HG02970 (cell line): ENCODE data around the gene NCR2.
A peak's percentile ranks its signal among the peaks of the same experiment; 100 is the strongest.
"Not testable (repeated sequence)": the region's sequence is repeated elsewhere in the genome, so short reads cannot be mapped to it uniquely, and the experiment has no call there.

ENCODE experiments used
- ATAC-seq: cut with Tn5 transposase; IDR thresholded peaks from one replicate; pipeline ENCODE4 v1.9.1; 2021; ENCODE audit warnings: mild to moderate bottlenecking, moderate library complexity, moderate number of reproducible peaks; ENCODE audit not compliant: unreplicated experiment, low FRiP score

NCR2 gene, protein sequence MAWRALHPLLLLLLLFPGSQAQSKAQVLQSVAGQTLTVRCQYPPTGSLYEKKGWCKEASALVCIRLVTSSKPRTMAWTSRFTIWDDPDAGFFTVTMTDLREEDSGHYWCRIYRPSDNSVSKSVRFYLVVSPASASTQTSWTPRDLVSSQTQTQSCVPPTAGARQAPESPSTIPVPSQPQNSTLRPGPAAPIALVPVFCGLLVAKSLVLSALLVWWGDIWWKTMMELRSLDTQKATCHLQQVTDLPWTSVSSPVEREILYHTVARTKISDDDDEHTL

DNA sequence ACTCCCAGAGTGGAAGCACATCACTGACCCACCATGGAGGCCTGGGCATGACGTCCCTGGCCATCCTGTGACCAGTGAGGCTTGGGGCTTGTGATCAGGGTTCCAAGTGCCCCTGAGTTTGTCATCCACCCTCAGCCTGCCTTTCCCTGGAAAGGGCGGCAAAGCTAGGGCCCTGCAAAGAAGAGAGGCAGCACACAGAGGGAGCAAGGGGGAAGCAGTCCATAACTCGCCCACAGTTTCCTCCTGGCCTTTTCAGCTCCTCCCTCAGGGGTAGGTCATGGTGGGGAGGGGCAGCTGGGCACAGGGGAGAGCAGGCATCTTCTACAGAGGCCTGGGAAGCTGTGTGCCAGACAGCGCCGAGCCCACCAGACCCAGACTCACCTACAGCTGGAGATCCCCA is at the start of gene NCR2:
Gene NCR2, plus strand, starts transcription at position 313 of the 400 bp plus-strand sequence. CDS start 269 bp downstream, outside the sequence.
- ATAC-seq = no peak

DNA sequence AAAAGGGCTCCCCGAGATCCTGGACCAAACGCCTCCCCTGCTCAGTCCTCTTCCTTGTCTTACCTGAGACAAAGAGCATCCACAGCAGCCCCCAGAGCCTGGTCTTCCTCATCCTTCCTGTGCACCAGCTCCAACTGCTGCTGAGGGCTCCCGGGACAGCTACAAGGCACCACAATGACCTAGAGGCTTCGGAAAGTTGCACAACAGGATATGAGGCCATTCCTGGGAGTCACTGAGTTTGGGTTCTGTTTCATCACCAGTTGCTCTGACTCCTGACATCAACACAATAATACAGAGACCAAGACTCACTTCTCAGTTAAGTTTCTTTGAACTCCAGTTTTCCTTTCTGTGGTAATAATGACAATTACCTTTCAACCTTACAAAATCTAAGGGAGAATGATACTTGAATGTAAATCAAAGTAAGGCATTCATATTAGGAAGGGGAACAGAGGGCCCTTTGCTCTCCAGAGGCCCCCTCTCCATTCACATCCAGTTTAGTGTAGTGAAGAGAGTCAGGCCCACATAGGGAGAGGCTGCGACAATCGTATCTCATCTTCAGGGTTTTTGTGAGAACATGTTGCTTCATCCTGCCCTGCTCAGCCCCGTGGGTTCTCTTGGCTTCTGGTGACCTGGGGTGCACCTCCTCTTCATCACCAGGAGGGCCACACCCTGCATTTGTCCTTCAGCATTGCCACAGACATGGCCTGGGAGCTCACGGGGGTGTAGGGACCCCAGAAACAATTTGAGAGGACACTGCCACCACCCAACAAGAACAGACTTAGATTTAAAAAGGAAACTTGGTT is 48.7 kb upstream of the NCR2 start, which contains the start of gene TREM1:
Gene TREM1, minus strand, starts transcription at position 139 of the 803 bp plus-strand sequence. Its CDS starts 27 bp downstream, at position 112.
- no peak for ATAC-seq

DNA sequence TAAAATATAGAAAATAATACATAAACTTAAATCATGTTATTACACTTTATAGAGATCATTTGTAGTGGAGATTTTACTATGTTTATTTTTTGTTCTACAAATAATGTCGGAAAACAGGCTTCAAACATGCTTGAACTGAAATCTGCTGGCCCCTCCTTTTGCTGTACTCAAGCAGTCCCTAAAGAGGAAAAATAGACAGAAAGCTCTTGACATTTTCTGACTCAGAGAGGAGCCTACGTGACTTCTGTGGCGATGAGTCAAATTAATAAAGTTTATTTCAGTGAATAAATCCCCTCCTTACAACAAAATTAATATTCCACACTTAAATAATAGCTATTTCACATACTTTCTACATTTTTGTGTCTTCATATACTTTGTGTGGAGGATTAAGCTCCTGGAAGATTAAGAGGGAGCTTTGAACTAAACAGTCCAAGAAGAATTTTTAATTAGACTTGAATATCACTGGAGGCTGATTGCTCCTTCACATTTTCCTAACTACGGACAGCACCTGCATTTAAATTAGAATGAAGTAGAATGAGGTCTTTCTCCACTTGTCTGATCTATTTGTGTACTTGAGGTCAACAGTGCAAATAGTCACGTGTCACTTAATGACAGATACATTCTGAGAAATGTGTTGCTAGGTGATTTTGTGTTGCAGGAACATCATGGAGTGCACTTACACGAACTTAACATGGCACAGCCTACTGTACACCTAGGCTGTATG is 47.2 kb upstream of the NCR2 start:
- no peak for ATAC-seq

DNA sequence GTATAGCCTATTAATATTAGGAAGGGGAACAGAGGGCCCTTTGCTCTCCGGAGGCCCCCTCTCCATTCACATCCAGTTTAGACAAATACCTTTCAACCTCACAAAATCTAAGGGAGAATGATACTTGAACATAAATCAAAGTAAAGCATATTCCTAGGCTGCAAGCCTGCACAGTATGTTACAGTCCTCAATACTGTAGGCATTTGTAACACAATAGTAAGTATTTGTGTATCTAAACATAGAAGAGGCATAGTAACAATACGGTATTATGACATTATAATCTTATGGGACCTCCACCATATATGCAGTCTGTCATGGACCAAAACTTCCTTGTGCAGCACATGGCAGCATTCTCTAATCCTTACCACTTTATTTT is 46.7 kb upstream of the NCR2 start:
- no peak for ATAC-seq

DNA sequence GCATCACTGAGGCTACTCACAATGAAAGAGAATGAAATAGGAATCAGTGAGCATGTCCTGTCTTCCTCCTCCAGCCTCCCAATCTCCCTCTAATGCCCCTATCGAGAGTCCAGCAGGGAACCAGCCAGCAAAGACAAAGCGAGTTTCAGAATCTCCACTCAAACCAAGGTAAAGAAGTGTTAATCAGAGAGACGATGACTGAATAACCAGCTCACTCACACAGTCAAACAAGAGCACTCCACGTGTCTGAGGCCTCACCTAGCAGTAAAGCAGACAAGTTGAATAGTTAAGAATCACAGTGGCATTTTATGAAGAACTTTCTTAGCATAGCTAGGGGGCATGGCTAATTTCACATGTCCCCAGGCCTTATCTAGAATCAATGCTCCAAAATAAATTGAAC is 45.6 kb upstream of the NCR2 start:
- no peak for ATAC-seq

DNA sequence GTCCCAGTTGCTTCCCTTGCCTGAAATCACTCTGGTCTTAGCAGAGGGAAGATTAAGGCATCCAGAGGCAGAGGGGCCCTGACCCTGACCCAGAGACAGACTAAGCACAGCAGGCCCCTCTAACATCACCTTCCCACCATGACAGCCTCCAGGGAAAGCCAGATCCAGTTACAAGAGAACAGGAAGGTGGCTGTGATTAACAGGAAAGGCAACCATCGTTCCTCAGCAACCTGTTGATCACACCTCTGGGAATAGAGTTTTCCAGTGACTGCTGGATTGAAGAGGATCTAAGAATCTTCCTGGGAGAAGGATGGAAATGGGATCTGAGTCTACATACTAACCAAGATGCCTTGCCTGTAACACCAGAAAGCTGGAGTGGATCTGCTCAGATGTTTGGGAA is 43.7 kb upstream of the NCR2 start:
- ATAC-seq = no peak

DNA sequence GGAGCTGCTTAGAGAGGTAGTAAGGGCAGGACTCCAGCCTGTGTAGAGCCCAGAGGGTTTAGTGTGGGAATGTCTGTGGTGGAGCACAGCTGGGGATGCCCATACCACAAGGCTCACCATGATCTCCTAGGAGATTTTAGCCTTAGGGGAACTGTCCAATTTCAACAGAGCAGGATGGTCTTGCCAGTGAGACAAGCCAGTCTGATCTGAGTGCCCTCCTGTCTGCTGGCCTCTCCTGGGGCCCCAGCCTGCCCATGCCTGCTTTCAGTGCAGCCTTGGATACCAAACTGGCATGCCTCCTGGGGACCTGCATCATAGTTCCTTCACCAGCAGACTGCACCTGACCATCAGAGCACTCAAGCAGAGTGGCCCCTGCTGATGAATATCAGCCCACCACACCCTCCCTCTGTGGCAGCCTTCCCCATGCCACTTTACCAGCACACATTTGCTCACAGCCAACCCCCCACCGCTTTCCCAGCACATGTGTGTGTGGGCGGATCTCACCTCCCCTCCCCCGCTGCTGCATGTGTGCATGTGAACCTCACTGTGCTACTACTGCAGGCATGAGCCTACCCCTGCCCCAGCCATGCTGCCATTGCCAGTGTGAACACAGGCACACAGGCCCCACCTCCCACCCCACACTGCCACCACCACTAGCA is 41.1 kb upstream of the NCR2 start:
- ATAC-seq = no peak

DNA sequence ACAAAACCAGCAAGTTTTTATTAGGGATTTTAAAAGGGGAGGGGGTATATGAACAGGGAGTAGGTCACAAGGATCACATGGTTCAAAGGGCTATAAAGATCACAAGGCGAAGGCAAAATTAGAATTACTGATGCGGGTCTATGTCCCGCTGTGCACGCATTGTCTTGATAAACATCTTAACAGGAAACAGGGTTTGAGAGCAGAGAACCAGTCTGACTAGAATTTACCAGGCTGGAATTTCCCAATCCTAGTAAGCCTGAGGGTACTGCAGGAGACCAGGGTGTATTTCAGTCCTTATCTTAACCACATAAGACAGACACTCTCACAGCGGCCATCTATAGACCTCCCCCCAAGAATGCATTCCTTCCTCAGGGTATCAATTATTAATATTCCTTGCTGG is 38.2 kb upstream of the NCR2 start:
- ATAC-seq = not testable (repeated sequence)

DNA sequence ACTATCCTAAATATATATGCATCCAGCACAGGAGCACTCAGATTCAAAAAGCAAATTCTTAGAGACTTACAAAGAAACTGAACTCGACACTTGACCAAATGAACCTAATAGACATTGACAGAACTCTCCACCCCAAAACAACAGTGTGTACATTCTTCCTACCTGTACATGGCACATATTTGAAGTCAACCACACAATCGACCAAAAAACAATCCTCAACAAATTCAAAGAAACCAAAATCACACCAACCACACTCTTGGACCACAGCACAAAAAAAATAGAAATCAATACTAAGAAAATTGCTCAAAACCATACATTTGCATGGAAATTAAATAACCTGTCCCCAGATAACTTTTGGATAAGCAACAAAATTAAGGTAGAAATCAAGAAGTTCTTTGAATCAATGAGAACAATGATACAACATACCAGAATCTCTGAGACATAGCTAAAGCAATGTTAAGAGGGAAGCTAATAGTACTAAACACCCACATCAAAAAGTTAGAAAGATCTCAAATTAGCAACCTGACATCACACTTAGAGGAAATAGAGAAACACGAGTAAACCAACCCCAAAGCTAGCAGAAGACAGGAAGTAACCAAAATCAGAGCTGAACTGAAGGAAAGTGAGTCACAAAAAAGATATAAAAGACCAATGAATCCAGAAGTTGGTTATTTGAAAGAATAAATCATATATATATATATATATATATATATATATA is 36.5 kb upstream of the NCR2 start:
- ATAC-seq = no peak

DNA sequence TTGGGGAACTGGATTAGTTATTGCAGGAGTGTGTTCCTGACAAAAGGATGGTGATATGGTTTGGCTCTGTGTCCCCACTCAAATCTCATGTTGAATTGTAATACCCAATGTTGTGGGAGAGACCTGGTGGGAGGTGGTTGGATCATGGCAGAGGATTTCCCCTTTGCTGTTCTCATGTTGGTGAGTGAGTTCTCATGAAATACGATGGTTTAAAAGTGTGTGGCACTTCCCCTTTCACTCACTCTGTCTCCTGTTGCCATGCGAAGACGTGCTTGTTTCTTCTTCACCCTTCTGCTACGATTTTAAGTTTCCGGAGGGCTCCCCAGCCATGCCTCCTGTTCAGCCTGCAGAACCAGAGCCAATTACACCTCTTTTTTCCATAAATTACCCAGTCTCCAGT is 32.8 kb upstream of the NCR2 start:
- ATAC-seq = no peak

DNA sequence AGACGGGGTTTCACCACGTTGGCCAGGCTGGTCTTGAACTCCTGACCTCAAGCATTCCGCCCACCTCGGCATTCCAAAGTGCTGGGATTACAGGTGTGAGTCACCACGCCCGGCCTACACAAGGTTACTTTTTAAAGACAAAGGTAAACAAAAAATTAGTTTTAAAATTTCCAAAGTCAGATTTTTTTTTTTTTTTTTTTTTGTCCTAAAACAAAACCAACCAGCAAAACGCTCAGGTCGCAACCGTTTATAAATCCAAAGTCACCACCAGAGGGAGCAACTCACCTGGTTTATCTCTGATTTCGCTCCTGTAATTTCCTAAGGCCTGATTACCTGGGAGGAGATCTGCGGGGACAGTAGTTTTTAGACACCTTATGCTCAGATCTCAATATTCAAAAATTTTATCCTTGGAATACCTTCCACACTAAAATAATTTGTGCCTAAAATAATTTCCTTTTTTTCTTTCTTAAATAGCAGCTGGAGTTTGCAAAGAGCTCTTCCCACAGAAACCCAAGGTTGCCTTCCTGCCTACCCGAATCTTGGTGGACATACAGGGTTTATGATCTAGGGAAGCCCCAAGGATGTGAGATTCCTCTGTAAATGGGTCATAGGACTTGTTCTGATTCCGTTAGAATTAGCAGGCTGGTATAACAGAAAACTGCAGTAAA is 29.1 kb upstream of the NCR2 start:
- ATAC-seq = no peak

DNA sequence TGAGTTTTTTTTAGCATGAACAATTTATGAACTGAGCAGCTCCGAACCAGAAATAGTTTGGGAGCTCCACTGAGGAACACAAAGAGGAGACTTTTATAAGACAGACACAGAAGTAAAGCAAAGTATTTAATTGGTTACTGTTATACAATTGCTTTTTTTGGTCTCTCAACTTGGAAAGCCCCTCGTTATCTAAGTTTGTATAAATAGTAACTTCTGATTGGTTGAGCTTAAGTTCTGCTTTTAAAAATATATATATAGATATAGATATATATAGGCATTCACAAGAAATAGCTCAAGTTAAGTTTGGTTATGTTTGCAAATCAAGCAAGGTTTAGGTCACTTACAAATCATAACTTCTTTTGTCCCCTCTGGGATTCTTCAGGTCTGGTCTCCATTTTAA is 20.2 kb upstream of the NCR2 start:
- no peak for ATAC-seq

DNA sequence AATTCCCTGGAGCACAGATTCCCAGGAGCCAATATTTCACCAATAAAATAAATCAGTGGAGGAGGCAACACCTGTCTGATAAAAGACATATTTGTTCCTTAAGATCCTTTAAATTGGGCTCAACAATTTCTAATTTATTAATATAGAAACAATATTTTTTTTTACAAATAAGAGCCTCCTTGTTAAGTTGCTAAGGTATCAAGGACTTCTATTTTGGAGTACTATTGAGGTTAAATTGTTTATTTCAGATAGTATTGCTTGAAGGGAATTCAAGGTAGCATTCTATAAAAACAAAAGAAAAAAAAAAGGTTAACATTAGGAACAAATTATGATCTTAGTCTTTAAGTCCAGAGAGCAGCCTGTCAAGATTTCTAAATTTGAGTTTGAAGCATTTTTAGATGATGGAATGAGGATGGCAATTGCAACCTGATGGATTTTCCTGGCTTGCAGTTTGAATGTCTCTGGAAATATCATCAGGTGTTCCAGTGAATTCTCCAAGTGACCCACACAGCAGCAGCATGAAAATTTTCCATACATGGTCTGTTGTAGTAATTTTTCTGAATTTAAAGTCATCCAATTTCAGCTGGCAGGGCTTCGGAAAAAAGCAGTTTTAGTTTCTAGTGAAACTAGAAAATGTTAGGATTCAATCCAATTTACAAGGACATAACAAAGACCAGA is 19.3 kb upstream of the NCR2 start:
- no peak for ATAC-seq

DNA sequence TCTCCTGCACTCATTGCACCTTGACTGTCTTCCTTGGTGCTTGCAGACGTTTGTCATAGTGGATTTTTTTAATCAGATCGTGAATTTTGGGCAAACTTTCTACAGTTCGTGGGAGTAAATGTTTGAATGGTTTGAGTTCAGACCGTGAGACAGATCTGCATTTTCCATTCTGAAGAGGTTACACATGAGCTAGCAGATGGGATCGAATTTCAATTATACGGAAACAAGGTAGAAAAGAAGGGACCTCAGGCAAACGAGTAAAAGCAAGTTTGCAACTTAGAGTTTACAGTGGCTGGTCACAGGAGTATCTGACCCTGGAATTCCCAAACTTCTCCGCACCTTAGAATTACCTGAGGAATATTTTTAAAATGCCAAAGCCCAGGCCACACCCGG is 17.2 kb upstream of the NCR2 start:
- ATAC-seq = no peak

DNA sequence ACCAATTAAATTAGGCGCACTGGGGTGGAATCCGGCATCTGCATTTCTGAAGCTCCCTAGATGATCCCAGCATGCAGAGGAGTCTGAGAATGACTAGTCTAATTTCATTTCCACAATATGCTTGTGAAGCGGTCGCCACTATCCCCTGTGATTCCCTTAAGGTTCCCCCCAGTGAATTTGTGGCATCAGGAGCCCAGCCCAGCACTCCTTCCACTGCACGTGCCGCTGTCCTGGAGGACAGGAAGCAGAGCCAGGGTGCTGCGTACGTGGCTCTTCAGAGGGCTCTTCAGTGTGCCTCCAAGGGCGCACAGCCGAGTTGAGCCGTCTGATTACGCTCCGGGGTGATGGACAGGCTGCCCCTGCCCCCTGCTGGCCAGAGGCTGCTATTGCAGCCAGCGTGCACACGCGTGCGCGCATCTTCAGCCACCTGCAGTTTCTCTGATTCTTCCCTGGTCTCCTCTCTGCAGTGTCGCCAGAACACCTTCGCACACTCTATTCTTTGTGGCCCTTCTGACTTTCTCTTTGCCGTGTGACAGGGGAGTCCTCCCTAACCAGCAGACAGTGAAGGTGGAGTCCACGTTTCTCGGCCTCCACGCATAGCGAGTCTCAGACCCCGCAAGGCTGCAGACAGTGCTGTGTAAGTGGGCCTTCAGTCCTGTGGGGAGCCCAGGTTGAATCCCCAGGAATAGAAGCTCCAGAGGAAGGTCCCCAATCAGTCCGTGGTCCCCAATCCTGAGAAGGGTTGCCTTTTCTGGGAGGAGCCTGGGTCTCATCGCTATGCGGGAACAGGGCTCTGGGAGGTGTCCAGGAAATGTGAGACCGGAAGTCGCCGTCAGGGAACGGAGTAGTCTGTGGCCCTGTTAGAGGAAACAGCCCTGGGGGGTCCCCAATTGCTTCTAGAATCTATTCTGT is 16.5 kb upstream of the NCR2 start:
- ATAC-seq = peak; percentile 76

DNA sequence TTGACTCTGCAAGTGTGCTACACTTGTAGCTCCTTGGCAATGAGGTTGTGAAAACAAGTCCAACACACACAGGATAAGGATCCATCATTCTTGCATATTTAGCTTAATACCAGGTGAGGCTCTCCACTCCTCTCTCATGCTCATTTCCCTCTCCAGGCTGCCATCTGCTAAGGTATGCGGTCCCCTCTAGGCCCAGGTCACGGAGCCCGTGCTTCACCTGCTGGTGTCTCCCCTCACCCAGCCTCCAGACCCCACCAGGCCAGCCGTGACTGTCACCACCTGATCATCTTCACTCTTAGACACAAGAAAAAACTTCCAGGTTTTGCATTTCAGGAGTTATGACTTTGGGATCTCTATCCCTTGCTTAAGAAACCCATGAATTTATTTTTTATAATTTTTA is 14.2 kb upstream of the NCR2 start:
- no peak for ATAC-seq

DNA sequence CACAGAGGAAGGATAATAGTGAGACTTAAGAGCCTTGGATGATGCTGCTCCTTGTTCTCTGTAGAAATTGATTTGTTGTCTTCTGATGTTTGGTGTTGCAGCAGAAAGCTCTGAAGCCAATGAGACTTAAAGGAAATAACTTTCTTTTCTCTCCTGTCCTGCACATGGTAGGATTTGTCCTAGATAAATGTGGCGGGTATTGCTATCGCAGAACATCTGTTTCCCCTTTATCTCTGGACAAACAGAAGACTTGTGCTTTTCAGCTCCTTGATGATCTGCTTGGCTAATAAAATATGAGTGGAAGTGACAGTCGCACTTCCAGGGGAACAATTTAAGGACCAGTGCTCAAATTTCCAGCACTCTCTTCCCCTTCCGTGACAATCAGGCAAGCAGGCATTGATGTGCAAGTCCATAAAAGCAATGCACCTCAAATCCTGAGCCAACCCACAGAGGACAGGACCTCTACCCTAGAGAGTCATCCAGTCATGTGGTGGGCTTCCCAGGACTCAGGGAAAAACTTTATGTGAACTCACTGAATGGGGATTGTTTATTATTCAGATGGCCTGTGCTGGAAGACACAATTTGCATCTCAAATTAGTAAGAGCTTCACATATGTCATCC is 9.9 kb upstream of the NCR2 start:
- ATAC-seq = no peak

DNA sequence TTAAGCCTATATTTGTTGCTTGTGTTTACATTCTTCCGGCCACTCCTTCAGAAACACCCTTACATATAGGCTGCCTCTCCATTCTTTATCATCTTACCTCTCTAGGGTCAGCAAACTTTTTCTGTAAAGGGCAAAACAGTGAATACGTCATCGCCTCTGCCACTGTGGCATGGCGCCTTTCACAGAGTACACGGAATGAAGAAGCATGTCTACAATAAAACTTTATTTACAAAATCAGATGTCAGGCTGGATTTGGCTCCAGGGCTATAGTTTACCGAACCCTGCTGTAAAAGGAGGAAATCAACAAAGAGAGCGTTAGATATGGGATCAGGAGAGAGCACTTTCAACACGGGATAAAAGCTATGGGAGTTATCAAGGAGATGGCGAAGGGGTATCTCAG is 9.3 kb upstream of the NCR2 start:
- ATAC-seq = no peak
